GM18511 (cell line): ENCODE data around the gene TMPRSS11D.

Experiments
- ATAC-seq: cut with Tn5 transposase; IDR thresholded peaks from one replicate; pipeline ENCODE4 v1.9.1; 2021; ENCODE audit warnings: mild to moderate bottlenecking, moderate library complexity; ENCODE audit not compliant: unreplicated experiment

TMPRSS11D gene

GRCh38 chr4:67891645-67892044 lies 7.8 kb upstream of the TMPRSS11D start:
- no peak for ATAC-seq

GRCh38 chr4:67886281-67886680 lies 2.5 kb upstream of the TMPRSS11D start:
- no peak for ATAC-seq

- ATAC-seq: no peak
Observed at GRCh38 chr4:67885762-67886161, 2.0 kb upstream of the TMPRSS11D start.

GRCh38 chr4:67884701-67885100 lies 899 bp upstream of the TMPRSS11D start:
- no peak for ATAC-seq

- no peak for ATAC-seq
Observed at GRCh38 chr4:67883458-67883857, 344 bp downstream of the TMPRSS11D start.

GRCh38 chr4:67880866-67881610 lies 2.8 kb downstream of the TMPRSS11D start:
- ATAC-seq: no peak

GRCh38 chr4:67879486-67879885 lies 4.3 kb downstream of the TMPRSS11D start:
- ATAC-seq: no peak

- ATAC-seq: no peak
Observed at GRCh38 chr4:67877086-67877485, 6.7 kb downstream of the TMPRSS11D start.

GRCh38 chr4:67874986-67875385 lies 8.8 kb downstream of the TMPRSS11D start:
- no peak for ATAC-seq

- no peak for ATAC-seq
Observed at GRCh38 chr4:67873116-67873515, 10.7 kb downstream of the TMPRSS11D start.

- peak; percentile 78 for ATAC-seq
Observed at GRCh38 chr4:67871867-67872266, 11.9 kb downstream of the TMPRSS11D start.

GRCh38 chr4:67869580-67870190 lies 14.1 kb downstream of the TMPRSS11D start:
- no peak for ATAC-seq

- ATAC-seq: no peak
Observed at GRCh38 chr4:67861513-67861912, 22.3 kb downstream of the TMPRSS11D start.

- no peak for ATAC-seq
Observed at GRCh38 chr4:67853336-67853735, 30.5 kb downstream of the TMPRSS11D start.

- no peak for ATAC-seq
Observed at GRCh38 chr4:67820903-67821302, 62.9 kb downstream of the TMPRSS11D start.

GRCh38 chr4:67810011-67810410 lies 73.8 kb downstream of the TMPRSS11D start:
- ATAC-seq: no peak

GRCh38 chr4:67809502-67809901 lies 74.3 kb downstream of the TMPRSS11D start:
- no peak for ATAC-seq

- ATAC-seq: no peak
Observed at GRCh38 chr4:67796810-67797209, 87.0 kb downstream of the TMPRSS11D start.

GRCh38 chr4:67790721-67791120 lies 93.1 kb downstream of the TMPRSS11D start:
- no peak for ATAC-seq

GRCh38 chr4:67787311-67787710 lies 96.5 kb downstream of the TMPRSS11D start:
- no peak for ATAC-seq

GRCh38 chr4:67785528-67785927 lies 98.3 kb downstream of the TMPRSS11D start:
- no peak for ATAC-seq

- no peak for ATAC-seq
Observed at GRCh38 chr4:67779631-67780030, 104.2 kb downstream of the TMPRSS11D start.

- ATAC-seq: no peak
Observed at GRCh38 chr4:67776746-67777145, 107.1 kb downstream of the TMPRSS11D start.
